Endometrial microvascular endothelial cells (primary cell): ENCODE measurements around the gene TANK. TPM values are rescaled to one million over a fixed set of nuclear protein-coding genes. Genes with fewer than 3 reads are reported as not detected.
"Not testable (repeated sequence)": the region's sequence is repeated elsewhere in the genome, so short reads cannot be mapped to it uniquely, and the experiment has no call there.

Experiments
- in situ Hi-C: cut with HindIII; loops from 2 replicates; pipeline ENCODE4 v1.10.0; 2017; ENCODE audit warnings: low sequenced_read_pairs, low pct_unique_long_range_greater_than_20kb; ENCODE audit errors: inconsistent ontology term
- total RNA-seq: library from RNA; depleted of rRNA; stranded (reverse); fragments of >200 nt; gene quantifications from one replicate; pipeline ENCODE4 v1.2.3, GENCODE V29; 2015; ENCODE audit errors: inconsistent ontology term

Gene TANK
- total RNA-seq, 1 donor from 2014 or later, result 59.6 TPM

DNA sequence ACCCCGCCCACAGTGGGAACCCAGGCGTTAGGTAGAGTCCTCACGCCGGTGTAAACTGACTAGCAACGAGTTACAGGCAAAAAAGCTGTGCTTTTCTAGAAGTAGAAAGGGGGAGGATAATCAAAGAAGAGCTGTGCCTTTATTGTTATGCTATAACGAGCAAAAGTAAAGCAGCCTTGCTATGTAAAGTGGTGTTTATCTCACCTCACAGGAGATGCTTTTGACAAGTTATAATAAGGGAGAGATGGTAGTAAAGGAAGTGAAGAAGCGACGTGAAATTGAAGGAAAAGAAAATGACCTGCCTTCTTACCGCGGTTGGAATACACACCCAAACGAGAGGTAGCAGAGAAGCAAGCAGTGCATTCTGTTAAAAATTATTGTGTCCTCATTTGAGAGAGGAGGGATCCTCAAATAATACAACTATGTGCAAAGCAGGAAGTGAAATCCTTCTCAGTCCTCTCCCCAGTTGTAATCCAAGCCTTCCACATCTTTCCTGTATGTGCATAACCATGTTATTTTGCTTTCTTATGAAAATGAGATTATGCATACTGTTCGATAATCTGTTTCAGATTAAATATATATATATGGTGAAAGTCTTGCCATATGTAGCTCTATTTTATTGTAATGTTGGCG, 962 bp downstream of the TANK start:
- in situ Hi-C loops, result no loop called here

DNA sequence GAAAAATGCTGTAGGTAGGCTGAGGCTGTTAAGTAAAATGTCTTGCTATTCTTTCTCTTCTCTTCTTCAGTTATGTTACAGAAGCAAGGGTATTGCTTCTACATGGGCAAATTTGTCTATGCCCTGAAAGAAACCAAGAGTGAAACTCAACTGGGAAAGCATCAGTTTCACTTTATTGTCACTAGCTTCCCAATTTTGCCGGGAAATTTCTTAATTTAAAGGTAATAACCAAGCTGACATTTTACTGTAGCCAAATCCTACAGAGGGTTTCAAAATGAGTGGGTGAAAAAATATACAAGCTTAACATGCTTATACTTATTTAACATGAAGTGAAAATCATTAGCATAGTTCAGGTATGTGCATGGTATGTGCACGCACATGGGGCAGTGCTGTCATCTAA, 3.2 kb downstream of the TANK start:
- in situ Hi-C loops, result no loop called here

- in situ Hi-C loops, result no loop called here
Measured at GRCh38 chr2:161164161-161164560, 3.9 kb downstream of the TANK start.

GRCh38 chr2:161165266-161165665, 5.0 kb downstream of the TANK start:
- in situ Hi-C loops, result no loop called here

DNA sequence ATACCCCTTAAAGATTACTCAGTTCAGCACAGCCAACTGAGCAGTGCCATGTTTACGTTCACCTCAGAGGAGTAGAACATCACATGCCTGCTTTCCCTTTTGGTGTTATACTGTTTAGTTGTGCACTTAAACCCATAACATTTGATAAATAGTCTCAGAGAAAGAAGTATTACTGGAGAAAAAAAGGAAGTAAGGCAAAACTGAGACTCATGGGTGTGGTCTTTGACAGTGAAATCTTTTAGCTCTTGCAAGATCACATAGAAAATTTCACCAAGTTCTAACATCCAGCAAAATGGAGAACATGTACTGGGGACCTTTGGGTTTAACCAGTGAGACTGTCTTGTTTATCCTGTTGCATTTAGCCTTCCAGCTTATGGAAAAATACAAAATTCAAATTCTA, 5.6 kb downstream of the TANK start:
- in situ Hi-C loops, result no loop called here

DNA sequence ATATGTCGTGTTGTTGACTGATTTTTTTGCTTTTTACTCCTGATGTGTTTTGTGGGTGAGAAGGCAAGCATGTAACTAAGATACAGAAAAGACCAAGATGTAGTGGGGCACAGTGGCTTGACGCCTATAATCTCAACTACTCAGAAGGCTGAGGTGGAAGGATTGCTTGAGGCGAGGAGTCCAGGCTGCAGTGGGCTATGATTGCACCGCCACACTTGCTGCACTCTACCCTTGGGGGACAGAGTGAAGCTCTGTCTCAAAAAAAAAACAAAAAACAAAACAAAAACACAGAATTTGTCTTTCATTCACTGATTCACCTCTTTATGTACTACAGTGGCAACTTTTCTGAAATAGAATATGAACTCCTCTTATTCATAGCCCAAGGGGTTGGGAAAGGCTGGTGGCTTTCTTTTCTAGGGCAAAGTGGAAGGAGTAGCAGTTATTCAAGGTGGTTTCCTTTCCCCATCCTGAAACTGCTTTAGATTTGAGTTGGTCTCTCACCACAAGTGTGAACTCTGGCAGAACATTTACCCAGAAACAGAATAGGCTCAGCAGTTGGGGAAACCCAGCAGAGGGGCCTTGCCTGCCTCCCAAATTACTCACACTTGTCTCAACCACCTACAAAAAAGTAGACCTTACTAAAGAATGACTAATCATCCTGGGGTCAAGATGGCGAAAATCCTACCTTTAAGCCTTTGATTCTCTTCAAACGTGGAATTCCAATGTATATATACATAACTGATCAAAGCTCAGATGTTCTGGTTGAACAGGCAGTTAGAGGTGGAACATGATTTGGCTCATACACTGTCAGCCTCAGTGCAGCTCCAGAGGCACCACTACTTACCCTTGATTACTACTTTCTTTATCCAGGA, 6.5 kb downstream of the TANK start:
- in situ Hi-C loops, result no loop called here

- in situ Hi-C loops, result no loop called here
Measured at GRCh38 chr2:161169335-161169734, 9.1 kb downstream of the TANK start.

DNA sequence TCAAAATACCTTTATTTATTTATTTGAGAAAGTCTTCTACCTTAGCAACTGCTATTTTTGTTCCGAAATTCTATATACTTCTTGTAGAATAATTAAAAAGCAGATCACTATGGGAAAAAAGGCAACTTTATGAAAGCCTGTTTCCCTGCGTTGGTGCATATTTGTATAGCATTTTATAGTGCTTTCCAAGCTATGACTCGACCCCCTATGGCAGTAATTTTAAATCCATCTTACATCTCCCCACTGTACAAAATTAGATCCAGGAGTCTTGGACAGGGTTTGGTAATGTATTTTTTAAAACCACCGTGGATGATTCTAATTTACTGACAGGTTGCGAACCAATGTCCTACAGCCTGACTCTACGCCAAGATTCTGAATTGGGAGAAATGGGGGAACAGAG, 10.1 kb downstream of the TANK start:
- in situ Hi-C loops, result no loop called here

DNA sequence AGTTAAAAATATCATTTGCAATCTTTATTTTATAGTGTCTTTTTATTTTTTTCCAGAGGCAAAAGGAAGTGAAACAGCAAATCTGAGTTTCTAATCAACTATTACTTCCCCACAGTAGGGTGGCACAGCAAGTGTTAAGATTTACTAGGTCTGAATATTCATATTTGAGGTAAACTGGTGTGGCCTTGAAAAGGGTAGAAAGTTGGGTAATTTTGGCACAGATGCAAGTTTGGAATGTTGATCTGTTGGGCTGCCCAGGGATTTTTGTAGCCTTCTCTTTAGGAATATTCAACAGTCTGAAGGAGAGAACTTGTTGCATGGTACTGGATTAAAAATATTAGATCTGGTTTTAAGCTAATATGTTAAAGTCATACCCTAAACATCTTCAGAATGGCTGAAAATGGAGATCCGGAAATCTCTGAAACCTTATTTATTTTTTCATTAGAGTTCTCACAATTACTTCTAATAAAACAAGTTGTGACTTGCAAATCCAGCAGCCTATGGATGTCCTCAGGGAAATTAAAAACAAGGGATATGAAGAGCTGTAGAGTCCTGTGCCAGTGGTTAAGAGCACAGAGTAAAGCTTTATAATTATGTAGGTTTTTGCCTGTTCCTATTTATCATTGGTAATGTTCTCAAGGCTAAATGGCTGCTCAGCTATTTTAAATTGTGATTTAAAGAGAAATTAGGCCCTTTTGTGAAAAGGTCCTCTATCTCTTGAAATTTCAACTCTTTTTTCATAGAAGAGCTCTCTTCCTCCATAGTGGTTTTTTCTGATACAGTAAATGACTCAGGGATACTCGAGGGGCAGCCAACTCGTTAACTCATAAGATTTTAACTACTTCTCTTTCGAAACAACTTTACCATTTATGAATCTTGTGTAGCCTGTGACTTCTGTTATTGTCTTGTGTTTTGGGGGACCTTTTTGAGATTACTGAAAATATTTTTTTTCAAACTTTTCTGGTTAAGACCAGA, 11.0 kb downstream of the TANK start:
- in situ Hi-C loops, result no loop called here

DNA sequence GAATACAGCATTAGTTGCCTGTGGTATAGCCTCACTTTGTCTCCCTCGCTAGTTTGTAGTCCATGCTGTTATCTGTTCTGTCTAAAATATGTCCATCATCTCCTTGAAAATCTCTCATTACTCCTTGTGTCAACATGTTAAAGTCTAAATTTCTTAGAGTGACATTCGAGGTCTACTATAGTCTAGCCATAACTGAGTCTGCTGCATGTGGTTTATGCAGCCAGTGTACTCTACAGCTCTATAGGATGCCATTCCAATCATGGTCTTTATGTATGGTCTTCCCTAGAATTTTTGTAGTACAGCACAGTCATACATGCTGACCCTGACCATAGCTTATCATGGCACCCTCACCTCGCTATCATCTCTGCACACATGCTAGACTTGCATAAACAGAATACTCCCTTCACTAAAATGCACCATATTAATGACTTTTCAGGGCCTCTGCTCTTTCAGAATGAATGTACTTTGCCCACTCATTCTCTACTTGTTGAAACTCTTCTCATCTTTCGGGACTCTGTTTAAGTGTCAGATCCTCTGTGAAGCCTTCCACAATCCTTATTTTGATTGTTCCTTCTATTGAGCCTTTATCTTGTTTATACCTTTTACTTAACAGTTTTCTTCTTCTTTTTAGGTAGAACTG, 12.8 kb downstream of the TANK start:
- in situ Hi-C loops, result no loop called here

GRCh38 chr2:161173541-161174194, 13.4 kb downstream of the TANK start:
- in situ Hi-C loops, result no loop called here

- in situ Hi-C loops, result no loop called here
Measured at GRCh38 chr2:161177969-161178368, 17.7 kb downstream of the TANK start.

DNA sequence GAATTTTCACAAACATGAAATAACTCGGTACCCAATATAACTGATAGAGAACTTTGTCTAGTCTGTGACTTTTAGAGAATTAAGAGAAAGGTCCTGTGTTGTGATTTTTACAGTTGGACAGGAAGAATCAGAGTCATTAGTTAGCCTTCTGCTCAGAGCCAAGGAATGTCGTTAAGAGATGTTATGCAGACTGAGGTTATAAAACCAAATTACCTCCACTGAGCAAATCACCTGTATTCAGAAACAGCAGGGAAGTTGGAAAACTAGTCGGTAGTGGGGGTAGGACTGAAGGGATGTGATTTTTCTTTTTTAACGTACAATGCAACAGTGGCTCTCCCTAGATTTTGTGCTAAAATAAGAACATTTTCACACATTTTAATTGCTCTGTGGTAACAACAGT, 18.5 kb downstream of the TANK start:
- in situ Hi-C loops, result no loop called here

DNA sequence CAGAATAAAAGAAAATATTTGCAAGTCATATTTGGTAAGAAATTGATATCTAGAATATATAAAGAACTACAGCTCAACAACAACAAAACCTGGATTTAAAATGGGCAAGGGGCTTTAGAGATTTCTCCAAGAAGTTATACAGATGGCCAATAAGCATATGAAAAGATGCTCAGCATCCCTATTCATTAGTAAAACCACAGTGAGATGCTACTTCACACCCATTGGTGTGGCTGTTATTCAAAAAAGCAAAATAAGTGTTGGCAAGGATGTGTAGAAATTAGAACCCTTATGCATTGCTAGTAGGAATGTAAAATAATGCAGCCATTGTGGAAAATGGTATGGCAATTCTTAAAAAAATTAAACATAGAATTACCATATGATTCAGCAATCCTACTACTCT, 29.8 kb downstream of the TANK start:
- in situ Hi-C loops, result no loop called here

DNA sequence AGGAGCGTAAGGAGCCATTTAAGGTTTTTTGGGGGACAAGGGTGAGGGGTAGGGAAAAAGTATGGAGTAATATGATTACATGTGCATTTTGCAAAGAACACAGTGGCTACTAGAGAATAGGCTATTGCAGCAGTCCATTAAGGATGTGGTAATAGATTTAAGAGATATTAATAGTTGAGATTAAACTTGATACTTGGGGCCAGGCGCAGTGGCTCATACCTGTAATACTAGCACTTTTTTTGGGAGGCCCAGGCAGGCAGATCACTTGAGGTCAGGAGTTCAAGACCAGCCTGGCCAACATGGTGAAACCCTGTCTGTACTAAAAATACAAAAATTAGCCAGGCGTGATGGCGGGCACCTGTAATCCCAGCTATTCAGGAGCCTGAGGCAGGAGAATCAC, 35.4 kb downstream of the TANK start:
- in situ Hi-C loops, result not testable (repeated sequence)

DNA sequence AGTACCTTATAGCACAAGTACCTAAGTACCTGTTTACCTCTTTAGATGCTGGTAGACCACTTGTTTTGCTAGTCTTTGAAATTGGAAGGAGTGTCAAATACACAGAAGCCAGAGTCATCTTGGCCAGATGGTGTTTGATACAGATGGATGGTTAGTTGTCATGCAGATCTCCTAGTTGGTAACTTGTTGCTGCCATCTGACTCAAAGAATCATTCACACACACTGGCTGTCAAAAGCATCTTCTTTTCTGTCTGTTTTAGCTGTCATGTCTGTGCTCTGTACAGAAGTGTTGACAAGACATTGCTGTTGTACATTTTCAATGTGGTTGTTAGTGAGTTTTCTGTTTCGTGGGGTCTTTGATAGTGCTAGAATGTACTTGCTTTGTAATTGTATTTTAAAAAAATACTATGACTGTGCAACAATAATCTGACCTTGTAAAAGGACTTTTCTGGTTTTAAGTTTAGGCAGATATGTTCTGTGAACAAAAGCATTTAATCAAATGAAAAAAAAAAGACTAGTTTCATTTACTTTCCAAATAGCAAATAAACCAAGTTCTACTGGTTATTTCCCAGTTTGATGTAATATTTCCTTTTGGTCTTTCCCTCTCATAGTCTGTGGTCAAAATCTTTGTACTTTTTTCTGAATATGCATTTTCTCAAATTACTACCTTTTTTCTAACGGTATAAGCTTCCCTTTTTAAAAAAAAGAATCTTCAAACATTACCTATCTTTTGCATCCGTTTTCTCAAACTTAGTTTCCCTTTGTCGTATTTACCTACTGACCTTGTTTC, 39.9 kb downstream of the TANK start:
- in situ Hi-C loops, result no loop called here

DNA sequence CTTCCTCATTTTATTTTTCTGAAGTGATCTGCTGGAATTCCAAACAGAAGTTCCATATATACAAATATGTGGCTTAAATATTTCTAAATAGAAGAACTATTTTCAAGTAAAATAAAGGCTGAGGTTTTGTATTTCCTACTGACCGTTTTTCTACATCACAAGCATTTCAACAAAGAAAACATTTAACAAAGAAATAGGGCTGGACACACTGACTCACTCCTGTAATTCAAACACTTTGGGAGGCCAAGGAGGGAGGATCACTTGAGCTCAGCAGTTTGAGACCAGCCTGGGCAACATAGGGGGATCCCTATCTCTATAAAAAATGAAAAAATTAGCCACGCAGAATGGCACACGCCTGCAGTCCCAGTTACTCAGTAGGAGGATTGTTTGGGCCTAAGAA, 44.6 kb downstream of the TANK start:
- in situ Hi-C loops, result no loop called here
